Testis (tissue), 3 donors: ENCODE measurements around the gene ARF3. TPM values are rescaled to one million over a fixed set of nuclear protein-coding genes. Genes with fewer than 3 reads are reported as not detected.

ENCODE experiments used
- DNase-seq: peaks from one replicate; pipeline ENCODE4 v3.0.0-alpha.2; 2019
- H3K27ac ChIP-seq, 2 donors: fragments of 200-600 bp; sonication (generic); one replicate each; pipeline ENCODE4 v1.5.1; 2019
- H3K27me3 ChIP-seq: fragments of 200-600 bp; sonication (generic); one replicate; pipeline ENCODE4 v1.5.1; 2019
- H3K36me3 ChIP-seq: fragments of 200-600 bp; sonication (generic); one replicate; pipeline ENCODE4 v1.5.1; 2017; ENCODE audit warnings: low read depth; ENCODE audit errors: missing control alignments
- H3K4me1 ChIP-seq: fragments of 200-600 bp; sonication (generic); one replicate; pipeline ENCODE4 v1.5.1; 2019
- H3K4me3 ChIP-seq, 2 donors: fragments of 200-600 bp; sonication (generic); one replicate each; pipeline ENCODE4 v1.5.1; 2017 to 2019
- H3K9me3 ChIP-seq: fragments of 200-600 bp; sonication (generic); one replicate; pipeline ENCODE4 v1.5.1; 2017
- CTCF ChIP-seq, 3 experiments: fragments of 450-650 bp in 2 of 3; fragments of 200-600 bp in 1 of 3; sonication (generic) in 1 of 3; IDR thresholded peaks; one replicate each; pipeline ENCODE4 v1.5.1; 2016 to 2019; ENCODE audit warnings: antibody characterized with exemption in 3 of 3, mild to moderate bottlenecking in 2 of 3, moderate library complexity in 1 of 3
- POLR2A ChIP-seq: fragments of 450-650 bp; IDR thresholded peaks from one replicate; pipeline ENCODE4 v1.6.1; 2017; ENCODE audit warnings: antibody characterized with exemption, mild to moderate bottlenecking, moderate library complexity
- WGBS, 2 donors: methylation state at CpG; one replicate each; pipeline ENCODE4 v1.1.5; 2018; 5-methylcytosine and 5-hydroxymethylcytosine counted together
- intact Hi-C: fragments of 100-400 bp; cut with DNase I; formaldehyde crosslinking; loops from one replicate; pipeline ENCODE4 v1.15.1; 2023; ENCODE audit warnings: low total_unique reads
- polyA plus RNA-seq: library from polyadenylated mRNA; stranded (reverse); fragments of 350-450 nt; fragmentation: Illumina TruSeq; extraction: RNeasy Lipid Tissue Mini Kit (QIAGEN cat#74804); gene quantifications from one replicate; pipeline ENCODE4 v1.2.3, GENCODE V29; 2014; ENCODE audit warnings: low read depth, low replicate concordance; ENCODE audit not compliant: insufficient read depth
- total RNA-seq, 2 donors: library from RNA; depleted of rRNA; stranded (reverse); fragments of >200 nt; gene quantifications; one replicate each; pipeline ENCODE4 v1.2.3, GENCODE V29; 2016

Gene ARF3
- total and polyA plus RNA-seq, 3 donors from 2014 or later: 78.3 to 134 (median 92.9) TPM

- TF ChIP-seq POLR2A: no peak
- no peak for TF ChIP-seq CTCF (IDR thresholded peaks at IDR 0.05)
- no peaks in the 10 kb centered on the region for H3K27me3 ChIP-seq
- H3K4me3 ChIP-seq: peak overlapping the region in 1 of 2 donors; percentile 38
- intact Hi-C loops: no loop called here
- WGBS, 2 donors: 14 to 22% methylated on average over 30 to 47 of the region's 77 CpGs
- no peaks in the 10 kb centered on the region for H3K36me3 ChIP-seq
- H3K27ac ChIP-seq: no peak overlapping the region
- no peaks in the 10 kb centered on the region for H3K9me3 ChIP-seq
- DNase-seq: no peak
- H3K4me1 ChIP-seq: peaks cover 12% of the 10 kb centered on the region
Measured at GRCh38 chr12:48969833-48970701, 12.8 kb upstream of the ARF3 start.

- intact Hi-C loops: no loop called here
- no peaks in the 10 kb centered on the region for H3K9me3 ChIP-seq
- H3K36me3 ChIP-seq: no peaks in the 10 kb centered on the region
- H3K4me1 ChIP-seq: peaks cover 12% of the 10 kb centered on the region
- no peak for DNase-seq
- no peak overlapping the region for H3K27ac ChIP-seq
- peak overlapping the region in 1 of 2 donors; percentile 38 for H3K4me3 ChIP-seq
- 56 to 71% methylated on average over 4 to 8 of the region's 8 CpGs for WGBS, 2 donors
- TF ChIP-seq POLR2A (no peak), CTCF (IDR thresholded peaks at IDR 0.05) (no peak)
- no peaks in the 10 kb centered on the region for H3K27me3 ChIP-seq
Measured at GRCh38 chr12:48969160-48969771, 12.0 kb upstream of the ARF3 start.

- intact Hi-C loops: no loop called here
- H3K4me3 ChIP-seq: no peak overlapping the region
- peaks cover 12% of the 10 kb centered on the region for H3K4me1 ChIP-seq
- no peaks in the 10 kb centered on the region for H3K9me3 ChIP-seq
- DNase-seq: no peak
- no peaks in the 10 kb centered on the region for H3K27me3 ChIP-seq
- 87% methylated on average over 3 of the region's 3 CpGs for WGBS, 2 donors
- TF ChIP-seq POLR2A (no peak), CTCF (IDR thresholded peaks at IDR 0.05) (no peak)
- H3K27ac ChIP-seq: no peak overlapping the region
- H3K36me3 ChIP-seq: no peaks in the 10 kb centered on the region
Measured at GRCh38 chr12:48968467-48968866, 11.2 kb upstream of the ARF3 start.

- WGBS, 2 donors: 79% methylated on average over 7 of the region's 7 CpGs
- no peak overlapping the region for H3K27ac ChIP-seq
- peaks cover 12% of the 10 kb centered on the region for H3K4me1 ChIP-seq
- no peak overlapping the region for H3K4me3 ChIP-seq
- no peak for DNase-seq
- H3K36me3 ChIP-seq: no peaks in the 10 kb centered on the region
- TF ChIP-seq CTCF (IDR thresholded peaks at IDR 0.05) (no peak), POLR2A (no peak)
- intact Hi-C loops: no loop called here
- no peaks in the 10 kb centered on the region for H3K9me3 ChIP-seq
- no peaks in the 10 kb centered on the region for H3K27me3 ChIP-seq
Measured at GRCh38 chr12:48967991-48968390, 10.7 kb upstream of the ARF3 start.
